GM23338 (cell line): Measurements from ENCODE around the gene TRIM8. TPM values are rescaled to one million over a fixed set of nuclear protein-coding genes. Genes with fewer than 3 reads are reported as not detected.

ENCODE experiments used
- CREB1 ChIP-seq: fragments of 250-450 bp; sonication (Bioruptor Pico); IDR thresholded peaks from 2 replicates; pipeline ENCODE4 v1.5.0; 2020; ENCODE audit warnings: low read depth, mild to moderate bottlenecking, moderate library complexity
- EZH2 ChIP-seq: fragments of 200-600 bp; sonication (generic); IDR thresholded peaks from one replicate; pipeline ENCODE4 v1.8.0; 2017; ENCODE audit warnings: antibody characterized with exemption, mild to moderate bottlenecking, low read depth; ENCODE audit not compliant: unreplicated experiment
- EZH2phosphoT487 ChIP-seq: fragments of 200-600 bp; sonication (generic); IDR thresholded peaks from one replicate; pipeline ENCODE4 v1.8.1; 2018; ENCODE audit warnings: antibody characterized with exemption; ENCODE audit not compliant: unreplicated experiment
- REST ChIP-seq: IDR thresholded peaks from one replicate; pipeline ENCODE4 v1.6.1; 2018; ENCODE audit warnings: antibody characterized with exemption; ENCODE audit not compliant: unreplicated experiment
- STAT1 ChIP-seq: IDR thresholded peaks from one replicate; pipeline ENCODE4 v1.6.1; 2016; ENCODE audit warnings: antibody characterized with exemption; ENCODE audit not compliant: unreplicated experiment
- ZNF114 ChIP-seq: fragments of 250-450 bp; sonication (Bioruptor Pico); IDR thresholded peaks from 2 replicates; pipeline ENCODE4 v1.5.0; 2020; ENCODE audit warnings: mild to moderate bottlenecking, moderate library complexity
- ZNF462 ChIP-seq: fragments of 250-450 bp; sonication (Bioruptor Pico); IDR thresholded peaks from 2 replicates; pipeline ENCODE4 v1.5.0; 2020; ENCODE audit warnings: mild to moderate bottlenecking, moderate library complexity
- polyA plus RNA-seq: library from polyadenylated mRNA; unstranded; fragments of >200 nt; fragmentation: Nextera tagmentation; extraction: Ambion mirVana; gene quantifications from 2 replicates; pipeline ENCODE4 v1.2.1, GENCODE V29; 2016
- total RNA-seq: library from RNA; depleted of rRNA; stranded (reverse); fragments of >200 nt; shearing (Covaris generic); gene quantifications from 2 replicates; pipeline ENCODE4 v1.2.3, GENCODE V29; 2014

Gene TRIM8
- total and polyA plus RNA-seq, 2 experiments from 2014 or later = 15.1 to 36.7 TPM

GRCh38 chr10:102627291-102627735 lies 17.0 kb upstream of the TRIM8 start (continued):
- TF ChIP-seq REST (no peak), STAT1 (no peak), ZNF462 (no peak), CREB1 (no peak), EZH2phosphoT487 (no peak), EZH2 (no peak), ZNF114 (CRISPR knock-in tag) (no peak)
